Adrenal gland (tissue), 12 donors: Measurements from ENCODE around the gene BHMT2. TPM values are rescaled to one million over a fixed set of nuclear protein-coding genes. Genes with fewer than 3 reads are reported as not detected.

ENCODE experiments used
- DNase-seq, 7 donors: peaks; one replicate each; pipeline ENCODE4 v3.0.0-alpha.2; 2019 to 2020
- H3K27ac ChIP-seq, 5 donors: fragments of 200-600 bp; sonication (generic) in 4 of 5; 1 replicate in 3 of 5; 2 replicates in 2 of 5; pipeline versions ENCODE4 v1.5.1 to v1.8.0; 2016 to 2020; ENCODE audit warnings: mild to moderate bottlenecking in 1 of 5
- H3K27me3 ChIP-seq: fragments of 200-600 bp; 2 replicates; pipeline ENCODE4 v1.8.0; 2021
- H3K36me3 ChIP-seq, 2 donors: fragments of 200-600 bp; replicated peaks in 1 of 2; 1 replicate in 1 of 2; 2 replicates in 1 of 2; pipeline versions ENCODE4 v1.5.1 to v1.8.0; 2018 to 2022
- H3K4me1 ChIP-seq, 2 donors: fragments of 200-600 bp; replicated peaks in 1 of 2; 1 replicate in 1 of 2; 2 replicates in 1 of 2; pipeline versions ENCODE4 v1.5.1 to v1.8.0; 2018 to 2021
- H3K4me3 ChIP-seq, 4 donors: fragments of 200-600 bp; sonication (generic) in 3 of 4; one replicate each; pipeline ENCODE4 v1.5.1; 2016 to 2018
- H3K9me3 ChIP-seq, 3 donors: fragments of 200-600 bp; sonication (generic) in 1 of 3; replicated peaks in 1 of 3; 1 replicate in 2 of 3; 2 replicates in 1 of 3; pipeline versions ENCODE4 v1.5.1 to v1.8.0; 2016 to 2021
- POLR2A ChIP-seq, 2 donors: fragments of 450-650 bp; IDR thresholded peaks; one replicate each; pipeline ENCODE4 v1.6.1; 2017; ENCODE audit warnings: antibody characterized with exemption in 2 of 2, mild to moderate bottlenecking in 2 of 2, moderate library complexity in 1 of 2
- WGBS, 4 donors: extraction: QIAGEN DNeasy Blood & Tissue Kit in 2 of 4; methylation state at CpG; one replicate each; pipeline versions ENCODE4 v1.1.5 to v1.1.7; 2013 to 2017; 5-methylcytosine and 5-hydroxymethylcytosine counted together
- intact Hi-C, 2 donors: fragments of 100-400 bp; cut with DNase I; formaldehyde crosslinking; loops; one replicate each; pipeline versions ENCODE4 v1.14.1 to v1.15.0; 2022 to 2023
- polyA plus RNA-seq, 3 donors: library from polyadenylated mRNA; stranded (reverse); fragments of 200-250 nt in 2 of 3; fragments of 350-450 nt in 1 of 3; fragmentation: Illumina TruSeq in 1 of 3; extraction: RNeasy Lipid Tissue Mini Kit (QIAGEN cat#74804) in 1 of 3; gene quantifications; one replicate each; pipeline ENCODE4 v1.2.3, GENCODE V29; 2013 to 2014
- total RNA-seq, 9 donors: library from RNA; depleted of rRNA in 4 of 9; stranded (reverse); fragments of >200 nt in 4 of 9; fragments of 120-200 nt in 1 of 9; fragmentation: NEBNext Ultra II Directional in 1 of 9; extraction: Animal tissue kit (Norgen Biotek cat#: 25700) in 1 of 9; gene quantifications; one replicate each; pipeline versions ENCODE4 v1.1.0 to v1.2.4, GENCODE V29; 2013 to 2023
- TF ChIP-seq, protein P1 (sequence below), 6 experiments: fragments of 450-650 bp in 4 of 6; fragments of 200-600 bp in 2 of 6; sonication (generic) in 1 of 6; IDR thresholded peaks; 1 replicate in 5 of 6; 2 replicates in 1 of 6; pipeline versions ENCODE4 v1.5.1 to v1.8.0; 2016 to 2021; ENCODE audit warnings: antibody characterized with exemption in 6 of 6, mild to moderate bottlenecking in 2 of 6, moderate library complexity in 1 of 6
- donor health status: healthy with polysubstance abuse.
- donor health status: Bipolar disorder and iron deficiency.
- donor health status: DM: yes; HTN: yes; CAD: no.
- donor health status: DM: no; HTN: no; CAD: no.
- donor health status: DM: no; HTN: no; CAD: no.
- donor health status: DM: yes; HTN: yes; CAD: no.

The BHMT2 gene
- total and polyA plus RNA-seq, 12 donors, result 12.8 to 75.3 (median 27.6) TPM

DNA sequence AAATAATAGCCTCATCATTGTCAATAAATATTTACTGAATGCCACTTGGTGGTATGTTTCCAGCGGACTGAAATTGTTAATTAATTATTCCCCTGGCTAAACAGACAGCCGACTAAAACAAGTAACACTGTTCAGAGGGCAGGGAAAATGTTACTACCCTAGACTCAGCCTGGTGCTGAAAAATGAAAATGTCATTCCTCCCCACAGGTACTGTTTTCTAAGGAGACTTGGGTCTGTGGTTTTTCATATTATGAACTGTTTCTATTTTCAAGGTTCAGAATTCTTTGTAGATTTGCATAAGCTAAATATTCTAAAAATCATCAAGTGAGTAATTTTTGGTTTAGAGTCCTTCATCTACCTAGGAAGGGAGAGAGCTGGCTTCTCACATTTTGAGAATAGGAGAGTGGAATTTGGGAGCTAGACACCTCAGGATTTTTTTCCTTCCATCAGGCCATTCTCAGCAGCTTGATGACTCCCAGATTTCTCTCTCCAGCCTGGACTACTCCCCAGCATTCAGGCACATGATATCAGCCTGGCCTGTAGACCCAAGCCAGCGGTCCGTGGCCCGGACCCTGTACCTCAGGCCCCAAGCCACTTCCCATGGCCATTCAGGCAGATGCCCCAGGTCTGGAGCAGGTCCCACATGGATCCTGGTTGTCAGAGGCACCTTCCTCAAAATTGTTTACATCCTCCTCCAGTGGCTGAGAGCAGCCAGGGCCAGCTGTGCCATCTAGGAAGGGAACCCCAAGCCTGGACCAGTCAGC is 66.4 kb downstream of the BHMT2 start:
- Histone ChIP-seq H3K9me3 (no peaks in the 10 kb centered on the region), H3K27me3 (no peaks in the 10 kb centered on the region), H3K4me1 (peaks cover 7 to 15% of the 10 kb centered on the region in 2 donors), H3K27ac (no peak overlapping the region), H3K36me3 (no peaks in the 10 kb centered on the region), H3K4me3 (no peak overlapping the region)
- WGBS, 4 donors, result 74 to 93% (median 88%) methylated on average over 2 to 5 of the region's 5 CpGs
- no peak for DNase-seq
- intact Hi-C loops, result loop anchor here in 1 of 2 donors (10.0 kb wide), 1 partner anchor 329 kb away; no protein-coding TSS in a partner anchor
- no peak for TF ChIP-seq POLR2A (IDR thresholded peaks at IDR 0.05)

DNA sequence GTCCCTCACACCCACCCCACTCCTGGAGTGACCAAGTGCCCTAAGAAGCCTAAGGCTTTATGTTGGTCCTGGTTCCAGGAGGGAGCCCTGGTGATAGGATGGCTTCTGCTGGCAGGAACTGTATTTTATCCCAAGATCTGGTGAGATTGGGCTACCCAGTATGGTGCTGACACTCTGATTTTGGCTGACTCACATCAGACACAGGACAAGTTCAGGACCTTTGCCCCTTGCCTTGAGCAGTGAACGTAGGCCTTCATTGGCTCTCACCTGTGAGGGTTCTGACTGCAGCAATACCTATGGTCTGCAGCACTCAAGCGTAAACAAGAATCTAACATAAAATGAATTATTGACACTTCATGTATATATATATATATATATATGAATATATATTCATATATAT is 67.1 kb downstream of the BHMT2 start:
- DNase-seq, result no peak
- intact Hi-C loops, result loop anchor here in 1 of 2 donors (10.0 kb wide), 1 partner anchor 328 kb away; no protein-coding TSS in a partner anchor
- Histone ChIP-seq H3K27me3 (no peaks in the 10 kb centered on the region), H3K27ac (no peak overlapping the region), H3K36me3 (no peaks in the 10 kb centered on the region), H3K9me3 (no peaks in the 10 kb centered on the region), H3K4me3 (no peak overlapping the region), H3K4me1 (peaks cover 7 to 15% of the 10 kb centered on the region in 2 donors)
- 67 to 92% (median 77%) methylated on average over 2 of the region's 2 CpGs for WGBS, 4 donors
- TF ChIP-seq POLR2A (IDR thresholded peaks at IDR 0.05), result no peak
- TF ChIP-seq, protein P1, sequence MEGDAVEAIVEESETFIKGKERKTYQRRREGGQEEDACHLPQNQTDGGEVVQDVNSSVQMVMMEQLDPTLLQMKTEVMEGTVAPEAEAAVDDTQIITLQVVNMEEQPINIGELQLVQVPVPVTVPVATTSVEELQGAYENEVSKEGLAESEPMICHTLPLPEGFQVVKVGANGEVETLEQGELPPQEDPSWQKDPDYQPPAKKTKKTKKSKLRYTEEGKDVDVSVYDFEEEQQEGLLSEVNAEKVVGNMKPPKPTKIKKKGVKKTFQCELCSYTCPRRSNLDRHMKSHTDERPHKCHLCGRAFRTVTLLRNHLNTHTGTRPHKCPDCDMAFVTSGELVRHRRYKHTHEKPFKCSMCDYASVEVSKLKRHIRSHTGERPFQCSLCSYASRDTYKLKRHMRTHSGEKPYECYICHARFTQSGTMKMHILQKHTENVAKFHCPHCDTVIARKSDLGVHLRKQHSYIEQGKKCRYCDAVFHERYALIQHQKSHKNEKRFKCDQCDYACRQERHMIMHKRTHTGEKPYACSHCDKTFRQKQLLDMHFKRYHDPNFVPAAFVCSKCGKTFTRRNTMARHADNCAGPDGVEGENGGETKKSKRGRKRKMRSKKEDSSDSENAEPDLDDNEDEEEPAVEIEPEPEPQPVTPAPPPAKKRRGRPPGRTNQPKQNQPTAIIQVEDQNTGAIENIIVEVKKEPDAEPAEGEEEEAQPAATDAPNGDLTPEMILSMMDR (IDR thresholded peaks at IDR 0.05), result no peak

Other genes with a start within 250 kb of the BHMT2 start
- 10 to 100 TPM in 7 of 9 donors, 1 to 10 TPM in 2; 6.4 to 24.5 (median 17.3) TPM for gene ARSB, start 84.5 kb upstream of the BHMT2 start, total RNA-seq
- gene ARSB, start 84.5 kb upstream of the BHMT2 start, polyA plus RNA-seq, result 1 to 10 TPM; 1.9 to 7.4 (median 2.4) TPM
- gene DMGDH, start 93 bp upstream of the BHMT2 start, total RNA-seq, result 10 to 100 TPM in 3 of 9 donors, 1 to 10 TPM in 6; 5.8 to 14.5 (median 8.9) TPM
- 1 to 10 TPM; 2.8 to 7.9 (median 3.0) TPM for gene DMGDH, start 93 bp upstream of the BHMT2 start, polyA plus RNA-seq
- gene BHMT, start 42.0 kb downstream of the BHMT2 start, total RNA-seq, result 1 to 10 TPM in 1 of 9 donors, under 1 TPM in 7, not detected in 1; 0.23 to 1.6 (median 0.71) TPM
- under 1 TPM; 0.24 to 0.56 (median 0.47) TPM for gene BHMT, start 42.0 kb downstream of the BHMT2 start, polyA plus RNA-seq
- 10 to 100 TPM in 7 of 9 donors, 1 to 10 TPM in 2; 6.1 to 16.4 (median 10.7) TPM for gene JMY, start 166.4 kb downstream of the BHMT2 start, total RNA-seq
- 1 to 10 TPM; 2.9 to 8.0 (median 7.3) TPM for gene JMY, start 166.4 kb downstream of the BHMT2 start, polyA plus RNA-seq